GM12891 (cell line): ENCODE measurements around the gene CD300LD.

Experiments used
- PAX5 ChIP-seq: IDR thresholded peaks from 2 replicates; pipeline ENCODE4 v1.6.1; 2011; ENCODE audit warnings: low read length, moderate library complexity, mild to moderate bottlenecking; ENCODE audit not compliant: insufficient read depth, severe bottlenecking
- POLR2A ChIP-seq: IDR thresholded peaks from 2 replicates; pipeline ENCODE4 v1.6.1; 2011; ENCODE audit warnings: low read depth, low read length, control low read depth
- POLR2AphosphoS5 ChIP-seq: IDR thresholded peaks from 2 replicates; pipeline ENCODE4 v1.6.1; 2011; ENCODE audit warnings: low read depth, low read length, control low read depth
- POU2F2 ChIP-seq: IDR thresholded peaks from 2 replicates; pipeline ENCODE4 v1.6.1; 2011; ENCODE audit warnings: low read depth, mild to moderate bottlenecking, control low read depth, low read length, moderate library complexity
- TAF1 ChIP-seq: IDR thresholded peaks from 2 replicates; pipeline ENCODE4 v1.6.1; 2011; ENCODE audit warnings: low read depth, low read length, control low read depth

DNA sequence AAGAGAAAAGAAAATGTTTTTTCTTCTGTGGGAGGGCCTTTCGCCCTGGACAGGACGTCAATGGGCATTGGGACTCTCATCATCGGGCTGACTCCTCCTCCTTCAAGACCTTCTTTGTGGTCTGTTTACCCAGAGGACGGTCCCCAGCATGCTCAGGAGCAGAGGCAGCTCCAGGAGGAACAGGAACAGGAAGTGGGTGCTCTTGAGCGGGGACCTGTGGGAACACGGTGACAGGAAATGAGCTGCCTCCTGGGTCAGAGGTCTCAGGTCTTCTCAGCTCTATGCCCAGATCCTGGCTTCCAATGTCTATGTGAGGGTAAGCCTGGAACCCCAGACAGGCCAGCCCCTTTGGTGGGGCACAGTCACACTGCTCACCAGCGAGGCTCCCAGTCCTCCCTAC lies 12.2 kb downstream of the CD300LD start:
- TF ChIP-seq TAF1: no peak
- TF ChIP-seq POU2F2: no peak
- TF ChIP-seq POLR2A: no peak
- no peak for TF ChIP-seq POLR2AphosphoS5
- TF ChIP-seq PAX5: no peak
